Stimulated activated CD8-positive, alpha-beta memory T cell treated with anti-CD3 and anti-CD28 coated beads, Interleukin-4, amount 100 ng/mL, for 1 hour (primary cell): ENCODE results near the gene PGRMC1.
"Not testable (repeated sequence)": the region's sequence is repeated elsewhere in the genome, so short reads cannot be mapped to it uniquely, and the experiment has no call there.

Source experiments
- DNase-seq, 2 donors: peaks; one replicate each; pipeline ENCODE4 v3.0.0-alpha.2; 2020; ENCODE audit warnings: low read depth in 2 of 2, low spot score in 1 of 2

PGRMC1 gene

GRCh38 chrX:119231936-119232445 lies 4.1 kb upstream of the PGRMC1 start:
- DNase-seq, result no peak

GRCh38 chrX:119235051-119235511 lies 1.0 kb upstream of the PGRMC1 start:
- DNase-seq, result no peak

- no peak for DNase-seq
Measured at GRCh38 chrX:119236623-119237561, 807 bp downstream of the PGRMC1 start.

- no peak for DNase-seq
Measured at GRCh38 chrX:119237562-119237942, 1.5 kb downstream of the PGRMC1 start.

- no peak for DNase-seq
Measured at GRCh38 chrX:119238557-119238956, 2.5 kb downstream of the PGRMC1 start.

- DNase-seq, result no peak
Measured at GRCh38 chrX:119240356-119240755, 4.3 kb downstream of the PGRMC1 start.

GRCh38 chrX:119247702-119248101 lies 11.6 kb downstream of the PGRMC1 start:
- no peak for DNase-seq

GRCh38 chrX:119249891-119250290 lies 13.8 kb downstream of the PGRMC1 start:
- DNase-seq, result no peak

DNA sequence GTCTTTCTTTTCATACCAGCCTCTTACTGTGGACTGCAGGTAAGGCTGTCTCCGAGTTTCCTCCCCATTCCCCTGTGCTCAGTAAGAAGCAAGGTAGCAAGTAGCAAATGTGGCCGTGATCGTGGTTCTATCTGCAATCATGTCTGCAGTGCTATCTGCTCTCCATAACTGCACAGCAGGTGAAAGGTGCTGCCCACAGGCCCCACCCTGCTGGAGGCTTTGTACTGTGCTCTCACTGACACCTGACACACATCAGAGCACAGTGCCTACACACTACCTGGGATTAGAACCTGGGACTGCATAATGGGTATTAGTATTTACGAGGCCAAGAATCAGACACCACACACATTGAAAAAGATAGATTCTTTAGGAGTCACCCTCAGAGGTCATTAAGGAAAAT lies 15.3 kb downstream of the PGRMC1 start:
- DNase-seq, result no peak

DNA sequence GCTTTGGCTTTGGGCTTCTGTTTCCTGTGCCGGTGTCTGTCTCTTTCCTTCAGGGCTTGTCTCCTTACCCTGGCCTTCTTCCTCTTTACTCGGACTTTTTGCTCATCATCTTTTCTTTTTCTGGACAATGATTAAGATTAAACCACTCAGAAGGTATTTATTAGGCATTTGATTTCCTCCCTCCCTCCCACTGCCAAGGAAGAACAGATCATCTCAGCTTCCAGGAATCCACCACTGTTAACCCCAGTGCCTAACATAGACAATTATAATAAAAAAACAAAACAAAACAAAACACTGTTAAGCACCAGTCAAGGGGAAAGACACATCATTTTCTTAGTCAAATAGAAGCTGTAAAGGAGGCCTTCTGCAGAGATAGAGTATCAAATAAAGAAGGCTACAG lies 16.6 kb downstream of the PGRMC1 start:
- no peak for DNase-seq

DNA sequence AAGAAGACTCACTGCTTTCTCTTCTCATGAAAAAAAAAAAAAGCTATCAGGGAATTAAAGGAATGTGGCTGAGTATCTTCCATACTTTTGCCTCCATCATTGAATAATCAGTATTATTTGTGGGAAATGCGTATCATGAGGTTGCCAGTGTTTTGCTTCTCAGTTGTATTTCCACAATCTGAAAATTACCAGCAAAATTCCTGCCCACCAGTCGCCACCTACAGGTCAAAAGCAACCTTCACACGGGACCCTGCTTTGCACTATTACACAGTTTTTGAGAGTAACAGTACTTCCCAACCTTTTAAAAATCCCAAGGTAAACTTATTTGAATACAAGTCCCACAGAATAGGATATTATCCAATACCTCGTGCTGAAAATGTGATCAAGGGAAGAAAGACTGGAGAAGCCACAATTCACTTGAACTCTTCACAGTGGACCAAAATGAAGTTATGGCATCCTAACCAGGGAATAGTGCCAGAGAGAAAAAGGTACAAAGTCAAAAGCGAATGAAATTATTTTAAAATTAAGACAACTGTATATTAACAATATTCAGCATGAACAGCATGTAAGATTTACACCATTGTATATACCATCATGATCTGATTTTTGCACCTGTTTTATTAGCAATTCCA lies 30.4 kb downstream of the PGRMC1 start:
- DNase-seq, result no peak

DNA sequence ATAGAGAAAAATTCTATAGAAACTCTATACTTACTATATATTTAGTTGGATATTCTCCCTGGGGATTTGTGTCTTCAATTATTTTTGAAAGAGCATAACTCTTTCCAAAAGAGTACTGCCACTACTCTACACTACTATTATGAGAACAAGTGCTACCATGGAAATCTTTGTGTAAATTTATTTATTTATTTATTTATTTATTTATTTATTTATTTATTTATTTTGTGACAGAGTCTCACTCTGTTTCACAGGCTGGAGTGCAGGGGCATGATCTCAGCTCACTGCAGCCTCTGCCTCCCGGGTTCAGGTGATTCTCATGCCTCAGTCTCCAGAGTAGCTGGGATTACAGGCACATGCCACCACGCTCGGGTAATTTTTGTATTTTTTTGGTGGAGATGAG lies 31.0 kb downstream of the PGRMC1 start:
- not testable (repeated sequence) for DNase-seq

- DNase-seq, result no peak
Measured at GRCh38 chrX:119272882-119273419, 36.9 kb downstream of the PGRMC1 start.

DNA sequence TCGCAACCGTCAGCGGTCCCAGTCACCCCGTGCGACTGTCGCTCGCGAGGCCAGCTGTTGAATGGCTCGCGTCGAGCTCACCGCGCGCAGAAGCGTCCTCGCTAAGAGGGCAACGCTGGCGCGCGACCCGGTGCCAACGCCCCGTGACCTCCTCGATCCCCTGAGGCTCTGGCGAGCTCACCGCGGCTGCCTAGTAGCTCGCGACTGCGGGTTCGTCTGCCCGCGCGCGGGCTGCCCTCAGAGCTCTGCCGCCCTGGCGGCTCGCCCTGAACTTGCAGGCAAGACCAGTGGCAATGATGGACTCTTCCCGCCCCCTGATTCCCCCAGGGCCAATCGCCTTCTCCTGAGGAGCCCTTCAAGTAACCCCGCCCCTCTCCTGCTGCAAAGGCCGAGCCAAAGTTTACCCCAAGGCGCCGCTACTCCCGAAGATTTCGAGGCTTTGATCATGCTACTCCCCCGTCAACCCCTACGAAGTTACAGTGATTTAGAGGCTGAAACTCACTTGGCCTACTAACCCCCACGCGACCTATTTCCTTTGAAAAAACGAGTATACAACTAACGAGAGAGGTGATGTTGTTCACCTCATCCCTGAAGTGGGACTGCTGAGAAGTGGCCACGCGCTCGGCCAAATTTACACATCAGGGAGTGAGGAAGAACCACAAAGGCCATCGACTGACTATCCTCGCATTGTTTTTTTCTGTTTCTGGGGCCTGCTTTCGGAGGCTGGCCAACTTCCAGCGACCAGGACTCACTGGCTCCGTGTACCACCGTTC lies 37.5 kb downstream of the PGRMC1 start:
- DNase-seq, result no peak

DNA sequence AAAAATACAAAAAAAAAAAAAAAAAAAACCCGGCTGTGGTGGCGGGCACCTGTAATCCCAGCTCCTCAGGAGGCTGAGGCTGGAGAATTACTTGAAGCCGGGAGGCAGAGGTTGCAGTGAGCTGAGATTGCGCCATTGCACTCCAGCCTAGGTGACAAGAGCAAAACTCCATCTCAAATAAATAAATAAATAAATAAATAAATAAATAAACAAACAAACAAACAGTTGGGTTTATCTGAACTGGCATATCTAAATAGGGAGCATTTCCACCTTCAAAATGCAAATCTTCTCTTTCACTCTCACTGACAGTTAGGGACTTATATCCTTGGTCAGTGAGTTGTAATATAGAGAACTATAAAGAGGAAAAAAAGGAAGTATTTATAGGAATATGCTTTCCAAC lies 46.3 kb downstream of the PGRMC1 start:
- DNase-seq, result not testable (repeated sequence)

- no peak for DNase-seq
Measured at GRCh38 chrX:119288890-119289393, 52.9 kb downstream of the PGRMC1 start.

DNA sequence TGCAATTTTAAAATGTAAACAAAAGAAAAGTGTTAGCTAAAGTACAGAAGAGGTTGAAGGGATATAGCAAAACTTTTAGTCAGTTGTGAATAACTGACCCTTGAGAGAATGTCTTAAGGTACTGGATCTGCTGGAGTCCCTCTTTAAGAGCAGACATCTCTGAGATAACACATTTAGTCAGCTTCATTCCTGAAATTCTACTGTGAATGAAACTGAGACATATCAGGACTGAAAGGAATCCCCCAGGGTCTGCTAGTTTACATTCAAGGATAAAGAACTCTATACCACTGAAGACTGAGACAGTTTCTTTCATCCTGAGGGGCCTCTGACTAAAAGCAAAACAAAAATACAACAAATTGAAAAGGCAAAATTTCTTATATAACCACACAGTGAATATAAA lies 54.4 kb downstream of the PGRMC1 start:
- DNase-seq, result no peak

GRCh38 chrX:119291246-119291645 lies 55.2 kb downstream of the PGRMC1 start:
- not testable (repeated sequence) for DNase-seq

- no peak for DNase-seq
Measured at GRCh38 chrX:119292445-119292844, 56.4 kb downstream of the PGRMC1 start.
